ENCODE data around the gene EIF2B4. TPM values are rescaled to one million over a fixed set of nuclear protein-coding genes. Genes with fewer than 3 reads are reported as not detected.

The EIF2B4 gene
- total and polyA plus RNA-seq, 2 of the 8 experiments (the other 6 are each of a cell fraction or from before 2014, with no cell fraction given): 60.0 to 63.2 TPM

GRCh38 chr2:27379383-27379835, 9.3 kb upstream of the EIF2B4 start (continued):
- no peak for TF ChIP-seq CHD7 (IDR thresholded peaks at IDR 0.05; ENCODE audit: insufficient replicate concordance, low read length)
- no peak for TF ChIP-seq TCF12 (IDR thresholded peaks at IDR 0.05; ENCODE audit: low read depth, low read length)
- TF ChIP-seq TAF1 (IDR thresholded peaks at IDR 0.05; ENCODE audit: low read depth, low read length): no peak
- TF ChIP-seq ZNF274 (IDR thresholded peaks at IDR 0.05; ENCODE audit: borderline replicate concordance, extremely low read depth, low read length): no peak
- no peak for TF ChIP-seq CHD1 (IDR thresholded peaks at IDR 0.05; ENCODE audit: low read depth, low read length)
- no peak for TF ChIP-seq CHD2 (IDR thresholded peaks at IDR 0.05; ENCODE audit: low read length)
- no peak for TF ChIP-seq RFX5 (IDR thresholded peaks at IDR 0.05; ENCODE audit: borderline replicate concordance, low read depth, low read length)
- no peak for TF ChIP-seq EGR1 (IDR thresholded peaks at IDR 0.05; ENCODE audit: borderline replicate concordance, low read depth, low read length)
